HG03159 (cell line): ENCODE data around the gene SRGAP3.

Experiments used
- ATAC-seq: cut with Tn5 transposase; IDR thresholded peaks from one replicate; pipeline ENCODE4 v1.9.1; 2021; ENCODE audit warnings: mild to moderate bottlenecking, moderate library complexity; ENCODE audit not compliant: unreplicated experiment

Gene SRGAP3

DNA sequence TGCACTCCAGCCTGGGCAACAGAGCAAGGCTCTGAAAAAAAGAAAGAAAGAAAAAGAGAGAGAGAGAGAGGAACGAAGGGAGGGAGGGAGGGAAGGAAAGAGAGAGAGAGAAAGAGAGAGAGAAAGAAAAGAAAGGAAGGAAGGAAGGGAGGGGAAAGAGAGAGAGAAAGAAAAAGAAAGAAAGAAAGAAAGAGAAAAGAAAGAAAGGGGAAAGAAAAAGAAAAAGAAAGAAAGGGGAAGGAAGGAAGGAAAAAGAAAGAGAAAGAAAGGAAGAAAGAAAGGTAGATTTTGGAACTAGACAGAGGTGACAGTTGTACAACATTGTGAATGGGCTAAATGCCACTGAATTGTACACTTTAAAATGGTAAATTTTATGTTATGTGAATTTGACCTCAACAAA is 5.3 kb upstream of the SRGAP3 start:
- no peak for ATAC-seq

GRCh38 chr3:9253327-9253726 is 3.9 kb upstream of the SRGAP3 start:
- no peak for ATAC-seq

- ATAC-seq, result no peak
These were observed 1.8 kb upstream of the SRGAP3 start for GRCh38 chr3:9251055-9251786.

GRCh38 chr3:9250236-9250635 is 790 bp upstream of the SRGAP3 start:
- no peak for ATAC-seq

- ATAC-seq, result no peak
These were observed 749 bp downstream of the SRGAP3 start for GRCh38 chr3:9248522-9249271.

GRCh38 chr3:9247941-9248521 is 1.4 kb downstream of the SRGAP3 start:
- no peak for ATAC-seq

GRCh38 chr3:9247361-9247940 is 2.0 kb downstream of the SRGAP3 start:
- no peak for ATAC-seq

- ATAC-seq, result no peak
These were observed 3.3 kb downstream of the SRGAP3 start for GRCh38 chr3:9246189-9246588.

DNA sequence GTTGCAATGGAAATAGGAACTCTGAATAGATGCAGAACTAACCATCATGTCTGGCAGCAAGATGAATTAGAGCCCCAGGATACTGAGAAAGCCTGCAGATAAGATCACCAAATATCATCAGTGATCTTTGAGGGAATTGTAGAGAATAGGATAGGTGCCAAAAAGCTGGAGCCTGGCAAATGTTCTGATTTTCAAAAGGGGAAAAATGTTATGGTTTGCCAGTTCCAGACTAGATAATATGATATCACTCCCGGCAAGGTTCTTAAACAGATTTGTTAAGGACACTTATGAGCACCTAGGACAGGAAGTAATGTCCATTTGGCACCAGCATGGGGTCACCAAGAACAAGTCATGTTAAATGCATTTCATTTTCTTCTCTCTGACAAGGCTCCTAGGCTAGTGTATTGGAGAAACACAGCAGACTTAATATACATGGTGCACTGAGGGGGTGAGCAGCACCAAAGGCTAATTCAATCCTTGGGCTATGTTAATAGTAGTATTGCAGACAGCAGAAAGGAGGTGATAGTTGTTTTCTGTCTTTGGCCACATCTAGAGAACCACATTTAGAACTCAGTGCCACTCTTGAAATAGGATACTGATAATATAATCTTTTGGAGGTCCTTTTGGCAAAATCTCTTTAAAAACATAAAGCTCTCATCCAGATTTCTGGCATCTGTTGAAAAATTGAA is 4.8 kb downstream of the SRGAP3 start:
- ATAC-seq, result no peak

DNA sequence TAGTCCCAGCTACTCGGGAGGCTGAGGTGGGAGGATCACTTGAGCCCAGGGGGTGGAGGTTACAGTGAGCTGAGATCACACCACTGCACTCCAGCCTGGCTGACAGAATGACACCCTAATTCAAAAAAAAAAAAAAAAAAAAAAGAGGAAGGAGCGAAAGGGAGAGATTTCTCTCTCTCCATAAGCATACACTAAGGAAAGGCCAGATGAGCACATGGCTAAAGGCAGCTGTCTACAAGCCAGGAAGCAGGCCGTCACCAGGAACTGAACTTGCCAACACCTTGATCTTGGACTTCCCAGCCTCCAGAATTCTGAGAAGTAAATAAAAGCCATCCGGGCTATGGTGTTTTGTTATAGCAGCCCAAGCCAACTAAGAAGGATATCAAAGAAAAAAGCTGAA is 7.5 kb downstream of the SRGAP3 start:
- ATAC-seq, result no peak

- no peak for ATAC-seq
These were observed 9.8 kb downstream of the SRGAP3 start for GRCh38 chr3:9239680-9240079.

DNA sequence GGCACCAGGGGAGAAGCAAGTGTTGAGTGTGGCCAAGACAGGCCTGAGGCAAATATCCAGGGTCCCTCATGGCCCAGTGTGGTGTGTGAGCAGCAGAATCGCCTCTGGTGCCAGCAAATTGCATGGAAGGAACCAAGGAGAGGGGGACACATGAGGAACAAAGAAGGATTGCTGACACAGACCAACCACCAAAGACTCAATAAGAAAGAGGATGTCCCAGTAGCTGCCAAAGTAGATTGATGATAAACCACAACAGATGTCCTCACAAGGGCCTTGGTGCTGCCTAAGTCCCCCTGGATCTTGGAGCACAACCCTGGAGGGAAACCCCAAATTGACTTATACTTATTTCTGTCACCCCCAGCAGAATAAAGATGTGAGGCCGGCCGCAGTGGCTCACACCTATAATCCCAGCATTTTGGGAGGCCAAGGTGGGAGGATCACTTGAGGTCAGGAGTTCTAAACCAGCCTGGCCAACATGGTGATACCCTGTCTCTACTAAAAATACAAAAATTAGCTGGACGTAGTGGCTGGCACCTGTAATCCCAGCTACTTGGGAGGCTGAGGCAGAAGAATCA is 10.6 kb downstream of the SRGAP3 start:
- ATAC-seq, result no peak

DNA sequence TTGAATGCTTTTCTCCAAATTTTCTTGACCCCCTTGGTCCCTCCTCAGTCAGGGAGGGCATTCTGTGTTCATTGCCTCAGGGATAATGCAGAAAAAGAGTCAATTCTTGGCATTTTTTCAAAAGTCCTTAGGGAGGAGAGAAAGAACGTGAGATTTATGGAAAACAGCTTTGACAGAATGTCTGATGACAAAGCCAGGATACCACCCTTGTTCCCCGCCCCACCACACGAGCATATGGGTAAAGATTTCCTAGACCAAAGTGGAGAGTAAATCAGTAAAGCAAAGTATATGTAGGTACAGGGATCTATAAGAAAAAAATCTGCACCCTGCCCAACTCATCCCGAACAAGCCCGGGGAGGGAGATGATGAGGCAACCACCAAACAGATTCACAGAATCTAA is 11.2 kb downstream of the SRGAP3 start:
- no peak for ATAC-seq

- no peak for ATAC-seq
These were observed 15.4 kb downstream of the SRGAP3 start for GRCh38 chr3:9233814-9234600.

DNA sequence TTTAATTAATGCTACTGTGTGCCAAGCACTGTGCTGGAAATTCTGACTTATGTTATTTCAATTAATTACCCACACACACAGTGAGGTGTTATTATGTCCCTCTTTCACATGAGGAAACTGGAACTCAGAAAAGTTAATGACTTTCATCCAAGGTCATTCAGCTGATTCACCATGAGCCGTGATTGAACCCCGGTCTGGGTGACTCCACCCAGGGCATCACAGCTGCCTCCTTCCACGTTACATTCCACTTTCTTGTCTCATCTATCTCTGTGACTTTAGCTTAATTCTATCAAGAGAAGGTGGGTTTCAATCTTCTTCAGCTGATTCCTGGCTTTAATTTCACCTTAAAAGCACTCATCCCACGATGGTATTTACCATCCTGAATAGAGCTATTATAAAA is 16.3 kb downstream of the SRGAP3 start:
- ATAC-seq, result no peak

- ATAC-seq, result no peak
These were observed 17.5 kb downstream of the SRGAP3 start for GRCh38 chr3:9231937-9232336.

GRCh38 chr3:9231471-9231870 is 18.0 kb downstream of the SRGAP3 start:
- ATAC-seq, result no peak

DNA sequence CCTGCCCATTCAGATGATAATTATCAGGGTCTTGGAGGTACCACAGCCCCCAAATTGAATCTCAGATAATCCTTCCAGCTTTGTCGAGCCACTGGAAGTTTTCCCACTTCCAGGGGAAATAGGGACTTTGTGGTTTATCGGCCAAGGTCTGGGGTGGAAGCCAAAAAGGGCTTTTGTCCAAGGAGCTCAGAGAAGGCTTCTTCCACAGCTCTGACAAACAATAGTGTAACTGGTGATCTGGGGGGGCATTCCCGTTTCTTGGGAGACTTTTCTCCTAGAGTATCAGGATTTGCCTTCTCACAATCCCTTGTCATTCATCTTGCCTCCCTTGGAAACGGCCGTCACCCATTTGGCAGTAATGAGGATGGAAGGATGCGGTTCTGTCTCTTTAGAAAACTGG is 18.4 kb downstream of the SRGAP3 start:
- no peak for ATAC-seq

GRCh38 chr3:9230596-9230995 is 18.9 kb downstream of the SRGAP3 start:
- no peak for ATAC-seq

GRCh38 chr3:9229879-9230278 is 19.6 kb downstream of the SRGAP3 start:
- ATAC-seq, result no peak
